Retina (tissue), 1 donor: ENCODE measurements around the gene LIPC.
A peak's percentile ranks its signal among the peaks of the same experiment; 100 is the strongest.

Experiments used
- DNase-seq: peaks from one replicate; pipeline ENCODE4 v3.0.0-alpha.2; 2016

The LIPC gene

GRCh38 chr15:58476525-58477162 lies 44.9 kb downstream of the LIPC start:
- DNase-seq, result no peak

GRCh38 chr15:58477170-58477569 lies 45.4 kb downstream of the LIPC start:
- no peak for DNase-seq

- DNase-seq, result no peak
Measured at GRCh38 chr15:58478035-58478434, 46.2 kb downstream of the LIPC start.

- DNase-seq, result no peak
Measured at GRCh38 chr15:58478579-58478978, 46.8 kb downstream of the LIPC start.

DNA sequence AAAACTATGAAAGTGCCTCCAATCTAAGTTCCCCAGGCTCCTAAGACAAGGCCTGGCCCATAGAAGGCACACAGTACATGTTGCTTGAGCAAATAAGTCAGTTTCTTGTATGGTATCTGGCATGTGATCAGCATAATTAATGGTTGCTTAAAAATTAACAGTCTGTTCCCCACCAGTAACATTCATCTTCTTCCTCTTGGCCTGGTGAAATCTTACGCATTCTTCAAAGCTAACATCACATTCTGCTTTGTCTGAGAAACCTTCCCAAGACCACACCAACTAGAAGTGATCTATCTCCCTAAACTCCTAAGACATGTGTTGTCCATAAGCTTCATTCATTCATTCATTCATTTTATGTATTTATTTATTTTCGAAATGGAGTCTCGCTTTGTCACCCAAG lies 48.1 kb downstream of the LIPC start:
- DNase-seq, result no peak

GRCh38 chr15:58483376-58483775 lies 51.6 kb downstream of the LIPC start:
- no peak for DNase-seq

- DNase-seq, result no peak
Measured at GRCh38 chr15:58484791-58485600, 53.2 kb downstream of the LIPC start.

DNA sequence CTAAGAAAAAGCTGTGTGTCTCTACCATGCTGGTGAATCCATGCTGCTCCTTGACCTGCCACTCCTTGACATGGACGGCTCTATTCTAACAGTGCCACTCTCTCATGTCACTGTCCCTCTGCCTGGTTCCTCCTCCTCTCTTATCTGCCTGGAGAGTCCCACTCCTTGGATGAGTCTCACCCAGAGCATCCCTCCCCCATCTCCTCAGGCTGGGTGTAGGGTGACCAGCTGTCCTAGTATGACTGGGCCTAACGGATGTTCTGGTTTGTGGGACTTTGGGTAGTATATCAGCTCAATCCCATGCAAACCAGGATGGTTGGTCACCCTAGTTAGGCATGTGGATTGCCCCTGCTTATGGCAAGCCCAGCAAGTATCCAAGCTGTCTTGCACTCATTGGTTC lies 54.3 kb downstream of the LIPC start:
- no peak for DNase-seq

GRCh38 chr15:58486564-58486963 lies 54.8 kb downstream of the LIPC start:
- DNase-seq, result no peak

DNA sequence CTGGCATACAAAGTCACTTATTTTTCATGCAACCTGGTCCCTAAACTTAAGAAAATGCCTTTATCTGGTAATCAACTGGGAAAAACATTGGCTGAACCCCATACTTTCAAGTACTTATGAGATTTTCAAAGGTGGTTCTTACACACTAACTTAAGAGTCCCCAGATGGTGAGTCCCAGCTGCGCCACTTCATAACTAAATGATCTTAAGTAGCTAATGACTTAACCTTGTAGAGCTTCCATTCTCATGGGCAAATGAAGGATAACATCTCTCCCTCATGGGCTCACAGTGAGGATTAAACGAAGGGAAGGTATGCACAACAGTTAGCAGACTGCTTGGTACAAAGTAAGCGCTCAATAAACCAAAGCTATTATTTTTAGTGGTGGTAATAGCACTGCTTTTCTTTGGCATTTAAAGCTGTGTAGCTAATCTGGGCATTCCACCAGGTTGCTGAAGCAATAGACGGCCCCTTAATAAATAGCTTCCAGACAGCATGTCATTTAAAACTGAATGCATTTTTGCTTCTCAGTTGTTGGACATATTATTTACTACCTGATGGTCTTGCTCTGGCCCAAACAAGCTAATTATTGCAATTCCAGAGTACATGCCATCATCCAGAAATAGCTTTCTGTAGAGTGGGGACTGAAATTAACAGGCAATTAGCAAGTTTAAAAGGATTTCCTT lies 55.4 kb downstream of the LIPC start:
- DNase-seq, result no peak

DNA sequence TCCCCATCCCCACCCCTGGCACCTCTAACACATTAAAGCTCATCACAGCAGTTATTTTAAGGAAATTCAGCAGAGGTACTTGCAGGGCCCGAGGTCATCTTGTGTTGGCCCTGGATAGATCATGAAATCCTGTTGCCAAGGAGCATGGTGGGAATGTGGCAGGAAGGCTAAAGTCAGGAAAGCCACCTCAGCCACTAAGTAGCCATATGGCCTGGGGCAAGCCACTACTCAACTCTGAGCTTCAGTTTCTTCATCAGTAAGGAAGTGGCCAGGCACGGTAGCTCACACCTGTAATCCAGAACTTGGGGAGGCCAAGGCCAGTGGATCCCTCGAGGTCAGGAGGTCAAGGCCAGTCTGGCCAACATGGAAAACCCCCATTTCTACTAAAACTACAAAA lies 55.9 kb downstream of the LIPC start:
- DNase-seq, result no peak

DNA sequence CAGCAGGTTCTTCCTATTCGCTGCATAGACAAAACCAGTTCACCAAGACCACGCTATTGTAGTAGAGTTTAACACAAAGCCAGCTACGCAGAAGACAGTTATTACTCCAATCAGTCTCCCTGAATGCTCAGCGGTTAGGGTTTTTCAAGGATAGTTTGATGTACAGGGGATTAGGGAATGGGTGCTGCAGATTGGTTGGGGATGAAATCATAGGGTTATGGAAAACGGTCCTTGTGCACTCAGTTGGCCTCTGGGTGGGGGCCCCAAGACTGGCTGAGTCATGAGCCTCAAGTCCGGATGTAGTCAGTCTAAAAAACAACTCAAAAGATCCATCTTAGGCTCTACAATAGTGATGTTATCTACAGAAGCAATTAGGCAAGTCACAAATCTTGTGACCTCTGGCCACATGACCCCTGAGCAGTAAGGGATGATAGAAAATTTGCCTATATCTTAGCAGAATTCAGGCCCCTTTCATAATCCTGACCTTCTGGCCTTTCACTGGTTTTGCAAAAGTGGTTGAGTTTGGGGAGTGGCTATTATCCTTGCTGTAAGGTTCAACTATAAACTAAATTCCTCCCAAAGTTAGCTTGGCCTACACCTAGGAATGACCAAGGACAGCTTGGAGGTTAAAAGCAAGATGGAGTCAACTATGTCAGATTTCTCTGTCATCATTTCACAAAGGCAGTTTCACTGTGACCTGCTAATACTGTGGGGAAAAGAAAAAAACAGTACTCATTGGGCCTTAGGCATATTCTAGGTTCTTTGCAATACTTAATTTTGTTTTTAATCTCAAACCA lies 57.7 kb downstream of the LIPC start:
- DNase-seq, result no peak

GRCh38 chr15:58490086-58490887 lies 58.5 kb downstream of the LIPC start:
- DNase-seq, result no peak

DNA sequence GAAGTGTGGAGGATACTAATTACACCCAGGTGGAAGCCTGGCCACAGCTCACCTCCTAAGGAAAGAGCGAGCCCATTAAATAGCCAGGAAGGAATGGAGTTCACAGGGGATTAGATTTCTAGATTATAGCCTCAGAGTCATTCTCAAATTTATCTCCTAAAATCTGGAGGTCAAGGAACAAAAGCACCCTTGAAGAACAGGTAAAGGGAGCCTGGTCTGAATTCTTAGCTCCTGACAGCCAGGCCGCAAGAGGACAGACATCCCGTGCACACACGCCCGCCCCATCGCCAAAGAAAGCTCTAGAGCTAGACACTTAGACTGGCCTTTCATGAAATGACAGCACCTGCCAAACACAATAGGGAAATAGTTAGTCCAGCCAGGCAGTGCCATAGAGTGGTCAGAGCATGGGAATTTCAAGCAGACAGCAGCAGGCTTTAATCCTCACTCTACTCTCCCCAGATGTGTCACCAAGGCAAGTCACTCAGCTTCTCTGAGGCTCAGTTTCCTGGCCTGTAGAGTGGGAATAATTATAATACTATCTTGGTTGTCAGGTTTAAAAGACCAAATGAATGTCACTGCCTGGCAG lies 59.2 kb downstream of the LIPC start:
- no peak for DNase-seq

DNA sequence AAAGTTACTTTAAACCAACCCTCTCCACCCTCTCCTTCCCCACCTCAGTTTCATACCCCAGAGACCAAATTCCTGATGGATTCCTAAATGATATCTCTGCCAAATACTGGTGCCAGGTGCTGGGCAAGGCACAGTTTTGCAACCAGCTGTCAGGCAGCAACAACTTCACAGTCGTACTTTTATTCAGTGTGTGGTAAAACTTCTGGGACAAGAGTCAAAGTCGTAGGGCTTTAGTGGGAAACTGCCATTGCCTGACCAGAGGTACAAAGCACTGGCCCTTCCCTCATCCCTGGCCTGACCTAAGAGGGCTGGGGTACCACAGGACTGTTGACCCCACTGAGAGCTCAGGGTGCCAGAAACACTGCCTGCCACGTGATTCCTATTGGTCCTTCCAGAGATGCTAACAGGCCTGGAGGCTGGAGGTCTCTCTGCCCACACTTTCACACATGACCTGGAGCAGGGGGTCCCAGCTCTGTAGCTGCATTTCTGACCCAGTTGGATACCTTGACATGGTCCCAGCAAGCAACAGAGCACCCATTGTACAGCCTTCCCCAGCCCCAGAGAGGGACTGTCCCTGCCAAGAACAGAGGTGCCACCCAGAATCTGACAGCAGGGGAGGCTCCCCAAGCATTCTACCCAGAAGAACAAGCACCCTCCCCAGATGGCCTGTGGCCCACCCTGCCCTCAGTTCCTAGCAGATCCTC lies 59.9 kb downstream of the LIPC start:
- no peak for DNase-seq

DNA sequence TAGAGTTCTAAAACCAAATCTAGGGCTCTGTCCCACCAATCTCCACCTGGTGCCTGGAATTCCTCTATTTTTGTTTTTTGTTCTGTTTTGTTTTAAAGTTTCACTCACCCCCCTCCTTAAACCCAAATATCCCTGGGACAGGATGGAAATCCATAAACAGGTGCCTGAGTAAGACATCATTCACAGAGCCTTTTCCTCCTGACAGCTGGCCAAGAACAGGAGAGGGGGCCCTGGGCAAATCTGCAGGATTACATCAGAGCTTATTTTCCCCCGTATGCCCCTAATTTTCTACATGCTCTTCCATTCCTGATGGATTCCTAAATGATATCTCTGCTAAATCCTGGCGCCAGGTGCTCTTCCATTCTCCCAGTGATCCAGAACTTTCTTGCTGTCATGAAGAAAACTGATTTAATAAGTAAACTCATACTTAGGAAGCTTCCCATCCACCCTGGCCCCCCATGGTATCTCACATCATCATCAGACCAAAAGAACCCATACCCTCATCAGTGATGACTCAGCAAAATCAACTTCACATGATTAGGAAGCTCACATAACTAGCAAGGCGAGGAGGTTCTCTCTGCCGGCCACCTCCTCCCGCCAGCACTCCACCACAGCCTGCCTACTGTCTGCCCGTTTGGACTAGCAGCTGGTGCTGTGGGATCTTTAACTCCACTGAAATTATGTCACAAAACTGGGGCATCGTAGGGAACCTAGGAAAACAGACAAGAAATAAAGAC lies 61.0 kb downstream of the LIPC start:
- peak; percentile 28 for DNase-seq

DNA sequence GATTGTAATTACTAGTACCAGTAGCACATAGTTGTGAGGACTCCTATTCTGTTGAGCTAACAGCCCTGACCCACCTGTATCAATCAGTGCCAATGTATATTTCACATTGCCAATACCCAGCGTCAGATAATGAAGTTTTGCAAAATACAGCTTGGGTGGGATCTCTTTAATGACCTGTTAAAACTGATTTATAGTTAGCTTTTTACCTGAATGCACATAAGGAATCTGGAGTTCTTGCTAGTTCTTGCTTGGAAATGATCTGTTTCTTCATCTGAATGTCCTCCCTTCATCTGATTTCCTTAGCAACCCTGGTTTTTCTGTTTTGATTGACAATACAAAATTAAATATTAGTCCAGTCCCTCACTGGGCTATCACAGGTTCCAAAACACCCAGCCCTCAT lies 62.8 kb downstream of the LIPC start:
- no peak for DNase-seq

- no peak for DNase-seq
Measured at GRCh38 chr15:58495891-58496408, 64.2 kb downstream of the LIPC start.

- DNase-seq, result no peak
Measured at GRCh38 chr15:58497046-58497785, 65.4 kb downstream of the LIPC start.
